HFF-Myc (cell line): ENCODE data around the gene PTPRN2.

Experiments used
- DNase-seq: peaks from one replicate; pipeline ENCODE4 v3.0.0-alpha.2; 2011; ENCODE audit warnings: low read depth; ENCODE audit errors: extremely low read depth
- H3K4me3 ChIP-seq: replicated peaks from 2 replicates; pipeline ENCODE4 v1.5.1; 2011; ENCODE audit warnings: low read depth, mild to moderate bottlenecking, control low read depth, low read length
- CTCF ChIP-seq: IDR thresholded peaks from 2 replicates; pipeline ENCODE4 v1.5.1; 2012; ENCODE audit warnings: mild to moderate bottlenecking, low read depth, low read length, control low read depth; ENCODE audit errors: missing control alignments

Gene PTPRN2

GRCh38 chr7:158237672-158238335, 349.8 kb downstream of the PTPRN2 start:
- no peak for DNase-seq
- TF ChIP-seq CTCF = no peak
- H3K4me3 ChIP-seq = no peak overlapping the region

GRCh38 chr7:158236400-158236799, 351.2 kb downstream of the PTPRN2 start:
- H3K4me3 ChIP-seq = no peak overlapping the region
- TF ChIP-seq CTCF = no peak
- DNase-seq = no peak

- no peak for DNase-seq
- TF ChIP-seq CTCF = no peak
These were observed 351.8 kb downstream of the PTPRN2 start for GRCh38 chr7:158235862-158236261.

GRCh38 chr7:158229945-158230344, 357.7 kb downstream of the PTPRN2 start:
- DNase-seq = no peak
- no peak for TF ChIP-seq CTCF
- H3K4me3 ChIP-seq = no peak overlapping the region

More at GRCh38 chr7:158235862-158236261, 351.8 kb downstream of the PTPRN2 start:
- H3K4me3 ChIP-seq = no peak overlapping the region

- DNase-seq = no peak
- no peak overlapping the region for H3K4me3 ChIP-seq
- no peak for TF ChIP-seq CTCF
These were observed 358.6 kb downstream of the PTPRN2 start for GRCh38 chr7:158228986-158229385.

- DNase-seq = no peak
- no peak overlapping the region for H3K4me3 ChIP-seq
- no peak for TF ChIP-seq CTCF
These were observed 359.5 kb downstream of the PTPRN2 start for GRCh38 chr7:158228131-158228530.
